GM10266 (cell line): ENCODE results near the gene GPNMB.
A peak's percentile ranks its signal among the peaks of the same experiment; 100 is the strongest.

ENCODE experiments used
- DNase-seq: peaks from one replicate; pipeline ENCODE4 v3.0.0; 2012; ENCODE audit errors: extremely low spot score
- CTCF ChIP-seq: IDR thresholded peaks from 2 replicates; pipeline ENCODE4 v1.5.1; 2012; ENCODE audit warnings: mild to moderate bottlenecking, low read depth; ENCODE audit not compliant: control insufficient read depth, insufficient read depth; ENCODE audit errors: missing control alignments

Gene GPNMB

GRCh38 chr7:23268746-23269145, 22.2 kb downstream of the GPNMB start:
- TF ChIP-seq CTCF, result no peak
- DNase-seq, result no peak

GRCh38 chr7:23272275-23272674, 25.7 kb downstream of the GPNMB start:
- TF ChIP-seq CTCF, result no peak
- no peak for DNase-seq

GRCh38 chr7:23273141-23273599, 26.6 kb downstream of the GPNMB start:
- peak; percentile 76 for DNase-seq
- TF ChIP-seq CTCF, result peak; percentile 87

GRCh38 chr7:23275912-23276311, 29.3 kb downstream of the GPNMB start:
- DNase-seq, result no peak
- TF ChIP-seq CTCF, result no peak

- peak; percentile 18 for TF ChIP-seq CTCF
- no peak for DNase-seq
These were observed 29.8 kb downstream of the GPNMB start for GRCh38 chr7:23276376-23276775.

- peak; percentile 2 for TF ChIP-seq CTCF
- no peak for DNase-seq
These were observed 30.4 kb downstream of the GPNMB start for GRCh38 chr7:23276947-23277346.

GRCh38 chr7:23277359-23277989, 30.9 kb downstream of the GPNMB start:
- TF ChIP-seq CTCF, result peak; percentile 79
- peak; percentile 62 for DNase-seq
